T1000 (cell line): ENCODE data around the gene ANKFN1.

ENCODE experiments used
- DNase-seq: peaks from one replicate; lab custom pipeline; 2025; ENCODE audit warnings: mixed read lengths; lab: John Stamatoyannopoulos, UW

The ANKFN1 gene

GRCh38 chr17:56506349-56506748, 353.1 kb downstream of the ANKFN1 start:
- DNase-seq = no peak

DNA sequence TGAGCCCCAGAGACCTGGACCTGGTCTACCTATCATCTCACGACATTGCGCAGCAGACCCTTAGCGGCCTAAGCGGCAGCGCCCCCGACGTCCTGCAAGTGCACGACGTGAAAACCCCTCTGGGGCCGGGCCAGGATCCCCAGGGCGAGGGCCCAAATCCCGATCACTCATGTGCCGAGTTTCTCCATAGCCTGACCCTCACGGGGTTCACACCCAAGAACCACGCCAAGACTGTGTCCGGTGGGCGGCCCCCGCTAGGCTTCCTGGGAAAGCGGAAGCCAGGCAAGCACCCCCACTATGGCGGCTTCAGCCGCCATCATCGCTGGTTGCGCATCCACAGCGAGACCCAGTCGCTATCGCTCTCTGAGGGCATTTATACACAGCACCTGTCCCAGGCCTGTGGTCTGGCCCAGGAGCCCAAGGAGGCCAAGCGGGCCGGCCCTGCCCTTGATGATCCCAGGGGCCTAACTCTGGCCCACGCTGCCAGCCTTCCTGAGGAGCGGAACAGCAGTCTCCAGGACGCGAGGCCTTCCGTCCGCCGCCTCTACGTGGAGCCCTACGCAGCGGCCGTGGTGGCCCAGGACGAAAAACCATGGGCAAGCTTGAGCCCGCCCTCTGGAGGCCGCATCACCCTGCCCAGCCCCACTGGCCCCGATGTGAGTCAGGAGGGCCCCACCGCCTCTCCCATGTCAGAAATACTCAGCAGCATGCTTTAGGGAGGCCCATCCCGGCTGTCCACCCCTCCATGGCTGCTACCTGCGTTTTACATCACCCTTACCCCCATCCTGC, 357.5 kb downstream of the ANKFN1 start:
- no peak for DNase-seq

DNA sequence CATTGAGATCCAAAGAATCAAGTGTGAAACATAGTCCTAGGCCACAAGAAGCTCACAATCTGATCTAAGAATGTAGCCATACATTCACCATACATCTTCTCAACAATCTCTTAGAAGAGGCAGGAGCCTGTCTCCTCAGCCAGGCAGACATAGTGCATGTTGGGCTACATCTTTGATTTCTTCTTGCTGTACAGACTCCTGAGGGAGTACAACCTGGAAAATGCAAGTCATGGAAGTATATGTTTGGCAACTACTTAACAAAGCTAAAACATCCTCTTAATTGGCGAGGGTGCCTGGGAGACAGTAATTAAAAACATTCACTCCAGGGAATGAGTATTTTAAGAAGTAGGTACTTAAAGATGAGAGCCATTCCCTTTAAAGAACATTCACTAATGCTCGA, 361.0 kb downstream of the ANKFN1 start:
- DNase-seq = no peak

DNA sequence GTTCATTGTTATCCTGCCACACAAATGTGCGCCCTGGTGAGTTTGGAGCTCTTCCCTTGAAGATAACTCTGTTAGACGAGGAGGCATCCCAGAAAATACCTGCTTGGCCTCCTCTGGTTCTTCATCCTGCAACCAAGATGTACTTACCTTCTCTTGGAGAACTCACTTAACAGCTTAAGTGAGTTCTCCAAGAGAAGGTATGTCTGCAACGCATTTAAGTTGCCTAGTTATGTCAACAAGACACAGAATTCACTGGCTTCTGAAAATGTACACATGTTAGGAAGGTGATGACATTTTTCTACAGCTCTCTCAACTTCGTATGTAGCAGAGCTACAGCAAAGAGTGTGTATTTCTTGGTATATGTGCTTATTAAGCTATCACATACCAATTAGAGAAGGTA, 361.6 kb downstream of the ANKFN1 start:
- no peak for DNase-seq

DNA sequence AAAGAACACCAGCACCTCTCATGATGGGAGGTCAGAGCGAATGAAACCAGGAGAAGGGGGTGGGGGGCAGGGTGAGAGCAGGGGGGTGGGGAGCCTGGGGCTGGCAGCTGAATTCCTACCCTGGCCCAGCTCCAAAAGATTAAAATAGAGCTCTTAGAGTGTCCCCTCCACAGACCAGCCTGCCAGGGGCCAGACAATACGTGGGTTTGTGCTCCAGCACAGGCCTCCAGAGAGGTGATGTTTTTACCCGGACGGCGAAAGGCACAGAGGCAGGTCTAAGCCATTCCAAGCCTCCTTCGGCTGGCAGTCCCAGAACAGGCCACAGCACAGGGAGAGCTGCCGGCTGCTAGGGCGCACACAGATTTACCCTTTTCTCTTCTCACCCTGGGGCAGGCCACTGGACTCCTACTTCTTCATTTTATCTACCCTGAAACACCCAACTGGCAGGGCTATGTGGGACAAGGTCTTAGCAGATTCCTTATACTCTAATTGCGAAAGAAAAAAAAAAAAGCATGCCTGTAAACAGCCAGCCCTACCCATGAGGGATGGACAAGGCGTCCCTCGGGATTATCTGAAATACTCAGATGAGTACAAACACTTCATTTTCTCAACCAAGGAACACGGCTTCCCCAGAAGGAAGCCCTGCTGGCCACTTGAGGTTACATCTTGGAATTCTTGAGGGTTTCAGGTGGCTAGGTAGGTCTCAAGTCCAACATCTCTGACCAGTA, 368.3 kb downstream of the ANKFN1 start:
- DNase-seq = no peak

- no peak for DNase-seq
Measured at GRCh38 chr17:56523042-56523441, 369.8 kb downstream of the ANKFN1 start.

DNA sequence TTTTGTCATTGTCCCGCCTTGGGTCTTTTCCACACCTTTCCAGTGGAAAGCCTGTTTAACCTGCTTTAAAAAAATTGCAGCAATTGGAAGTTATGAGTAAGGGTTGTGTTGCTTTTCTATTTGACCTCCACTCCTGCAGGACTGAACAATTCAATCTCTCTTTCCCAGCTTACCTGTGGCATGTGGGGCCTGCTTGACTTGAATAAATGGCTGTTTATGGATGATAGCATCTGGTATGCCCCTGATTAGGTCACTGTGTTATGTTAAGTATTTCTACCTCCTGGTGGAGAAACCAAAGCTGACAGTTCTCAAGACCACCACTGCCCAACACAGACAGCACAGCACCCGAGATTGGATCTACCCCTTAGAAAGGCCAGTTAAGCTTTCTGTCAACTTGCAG, 375.4 kb downstream of the ANKFN1 start:
- DNase-seq = no peak

GRCh38 chr17:56532926-56533325, 379.7 kb downstream of the ANKFN1 start:
- DNase-seq = no peak

DNA sequence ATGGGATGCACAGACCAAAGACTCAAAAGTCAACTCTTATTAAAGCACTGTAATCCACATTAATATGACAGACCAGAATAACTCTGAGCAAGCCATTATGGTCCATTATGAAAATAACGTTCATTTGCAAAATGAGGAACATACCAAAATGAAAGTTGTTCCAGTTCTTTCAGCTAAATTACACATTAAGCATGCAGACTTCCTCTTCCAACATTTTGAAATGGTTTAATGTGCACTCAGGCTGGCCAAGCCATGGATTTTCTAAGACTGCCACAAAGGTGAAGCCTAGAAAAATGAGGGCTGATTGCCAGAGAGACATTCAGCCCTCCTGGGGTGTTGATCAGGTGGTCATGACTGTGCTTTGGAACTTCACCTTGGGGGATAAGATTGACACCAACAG, 383.5 kb downstream of the ANKFN1 start:
- DNase-seq = no peak

GRCh38 chr17:56540836-56541235, 387.6 kb downstream of the ANKFN1 start:
- DNase-seq = no peak

DNA sequence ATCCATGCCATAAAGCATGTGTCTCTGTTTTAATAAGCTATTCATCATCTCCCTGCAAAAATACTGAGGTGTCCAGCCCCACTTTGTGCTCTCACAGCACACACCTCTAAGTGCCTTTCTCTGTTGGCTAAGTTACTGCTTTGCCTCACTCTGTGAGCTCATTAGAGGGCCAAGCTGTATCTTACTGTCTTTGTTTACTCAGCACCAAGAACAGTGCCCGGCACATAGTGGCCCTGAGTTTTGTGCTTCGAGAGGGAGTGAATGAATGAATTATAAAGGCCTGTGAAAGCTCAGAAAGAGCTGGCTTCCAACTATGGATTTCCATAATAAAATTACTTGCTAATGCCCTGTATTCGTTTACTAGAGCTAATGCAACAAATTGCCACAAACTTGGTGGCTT, 390.0 kb downstream of the ANKFN1 start:
- no peak for DNase-seq

GRCh38 chr17:56545106-56545505, 391.8 kb downstream of the ANKFN1 start:
- no peak for DNase-seq

DNA sequence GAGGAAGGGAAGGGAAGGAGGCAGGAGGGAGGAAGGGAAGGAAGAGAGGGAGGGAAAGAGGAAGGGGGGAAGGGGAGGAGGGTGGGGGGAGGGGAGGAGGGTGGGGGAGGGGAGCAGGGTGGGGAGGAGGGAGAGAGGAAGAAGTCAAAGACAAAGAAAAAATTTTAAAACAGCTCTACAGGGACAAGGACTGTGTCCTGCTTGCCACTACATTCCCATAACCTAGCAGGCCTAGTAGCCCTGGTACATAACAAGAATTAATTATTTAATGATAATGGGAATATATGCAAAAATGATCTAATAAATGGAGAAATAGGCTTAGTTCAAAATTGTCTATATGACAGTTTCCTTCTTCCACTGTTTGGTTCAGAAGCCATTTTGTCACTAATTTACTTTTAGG, 392.7 kb downstream of the ANKFN1 start:
- DNase-seq = no peak

- no peak for DNase-seq
Measured at GRCh38 chr17:56548661-56549060, 395.4 kb downstream of the ANKFN1 start.

DNA sequence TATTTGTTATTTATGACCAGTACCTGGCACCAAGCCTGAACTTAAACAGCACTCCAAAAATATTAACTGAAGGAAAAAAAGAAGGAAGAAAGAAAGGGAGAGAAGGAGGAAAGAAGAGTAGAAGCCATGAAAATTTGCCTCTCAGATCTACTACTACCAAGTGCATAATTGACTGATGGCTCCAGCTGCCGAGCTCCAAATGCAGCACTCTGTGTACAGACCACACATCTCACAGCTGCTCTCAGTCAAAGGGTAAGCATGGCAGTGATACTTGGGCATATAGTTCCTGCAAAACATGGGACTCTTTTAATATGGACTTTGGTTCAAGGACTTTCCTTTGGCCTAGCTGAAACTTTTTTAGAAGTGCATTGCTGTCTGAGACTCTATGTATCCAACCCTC, 396.2 kb downstream of the ANKFN1 start:
- DNase-seq = no peak

- DNase-seq = no peak
Measured at GRCh38 chr17:56557682-56558081, 404.4 kb downstream of the ANKFN1 start.

GRCh38 chr17:56558088-56558487, 404.8 kb downstream of the ANKFN1 start:
- no peak for DNase-seq
